ENCODE data around the gene COX6A2.

COX6A2 gene

DNA sequence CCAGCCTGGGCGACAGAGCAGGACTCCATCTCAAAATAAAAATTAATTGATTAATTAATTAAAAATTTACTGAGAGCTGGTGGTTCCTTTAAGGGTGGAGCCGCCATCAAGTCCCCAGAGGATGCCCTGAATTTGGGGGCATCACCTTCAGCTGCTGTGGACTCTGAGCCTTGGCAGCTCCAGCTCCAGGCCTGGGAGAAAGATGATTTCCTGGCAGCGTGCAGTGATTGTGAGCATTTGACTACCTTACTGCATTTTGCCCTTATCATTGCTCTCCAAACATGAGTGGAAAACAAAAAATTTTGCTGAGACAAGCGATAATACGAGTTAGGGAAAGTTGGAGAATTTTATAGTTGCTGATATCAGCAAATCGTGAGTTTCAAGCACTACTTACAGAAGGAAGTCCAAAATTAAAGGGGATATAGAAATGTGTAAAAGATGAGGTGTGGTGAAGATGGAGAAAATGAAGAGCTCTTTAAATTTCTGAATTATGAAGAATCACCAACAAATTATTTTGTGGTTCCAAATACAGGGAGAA lies 37.6 kb downstream of the COX6A2 start:
- DNase-seq (ENCODE audit: low read depth), result no peak
- TF ChIP-seq, protein P1, sequence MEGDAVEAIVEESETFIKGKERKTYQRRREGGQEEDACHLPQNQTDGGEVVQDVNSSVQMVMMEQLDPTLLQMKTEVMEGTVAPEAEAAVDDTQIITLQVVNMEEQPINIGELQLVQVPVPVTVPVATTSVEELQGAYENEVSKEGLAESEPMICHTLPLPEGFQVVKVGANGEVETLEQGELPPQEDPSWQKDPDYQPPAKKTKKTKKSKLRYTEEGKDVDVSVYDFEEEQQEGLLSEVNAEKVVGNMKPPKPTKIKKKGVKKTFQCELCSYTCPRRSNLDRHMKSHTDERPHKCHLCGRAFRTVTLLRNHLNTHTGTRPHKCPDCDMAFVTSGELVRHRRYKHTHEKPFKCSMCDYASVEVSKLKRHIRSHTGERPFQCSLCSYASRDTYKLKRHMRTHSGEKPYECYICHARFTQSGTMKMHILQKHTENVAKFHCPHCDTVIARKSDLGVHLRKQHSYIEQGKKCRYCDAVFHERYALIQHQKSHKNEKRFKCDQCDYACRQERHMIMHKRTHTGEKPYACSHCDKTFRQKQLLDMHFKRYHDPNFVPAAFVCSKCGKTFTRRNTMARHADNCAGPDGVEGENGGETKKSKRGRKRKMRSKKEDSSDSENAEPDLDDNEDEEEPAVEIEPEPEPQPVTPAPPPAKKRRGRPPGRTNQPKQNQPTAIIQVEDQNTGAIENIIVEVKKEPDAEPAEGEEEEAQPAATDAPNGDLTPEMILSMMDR (conservative IDR thresholded peaks at IDR 0.05; ENCODE audit: low read depth, low read length), result no peak
- no peak overlapping the region for H3K4me3 ChIP-seq (ENCODE audit: low read length)

GRCh38 chr16:31388535-31388934 lies 39.6 kb downstream of the COX6A2 start:
- TF ChIP-seq, protein P1 (conservative IDR thresholded peaks at IDR 0.05; ENCODE audit: low read depth, low read length), result no peak
- no peak overlapping the region for H3K4me3 ChIP-seq (ENCODE audit: low read length)
- DNase-seq (ENCODE audit: low read depth), result no peak

GRCh38 chr16:31386157-31386984 lies 41.8 kb downstream of the COX6A2 start:
- no peak for DNase-seq (ENCODE audit: low read depth)
- TF ChIP-seq, protein P1 (conservative IDR thresholded peaks at IDR 0.05; ENCODE audit: low read depth, low read length), result no peak
- no peak overlapping the region for H3K4me3 ChIP-seq (ENCODE audit: low read length)

- TF ChIP-seq, protein P1 (conservative IDR thresholded peaks at IDR 0.05; ENCODE audit: low read depth, low read length), result no peak
- no peak overlapping the region for H3K4me3 ChIP-seq (ENCODE audit: low read length)
- no peak for DNase-seq (ENCODE audit: low read depth)
Observed at GRCh38 chr16:31385680-31386079, 42.5 kb downstream of the COX6A2 start.

GRCh38 chr16:31382485-31383161 lies 45.5 kb downstream of the COX6A2 start:
- no peak overlapping the region for H3K4me3 ChIP-seq (ENCODE audit: low read length)
- DNase-seq (ENCODE audit: low read depth), result no peak
- TF ChIP-seq, protein P1 (conservative IDR thresholded peaks at IDR 0.05; ENCODE audit: low read depth, low read length), result peak; percentile 85

DNA sequence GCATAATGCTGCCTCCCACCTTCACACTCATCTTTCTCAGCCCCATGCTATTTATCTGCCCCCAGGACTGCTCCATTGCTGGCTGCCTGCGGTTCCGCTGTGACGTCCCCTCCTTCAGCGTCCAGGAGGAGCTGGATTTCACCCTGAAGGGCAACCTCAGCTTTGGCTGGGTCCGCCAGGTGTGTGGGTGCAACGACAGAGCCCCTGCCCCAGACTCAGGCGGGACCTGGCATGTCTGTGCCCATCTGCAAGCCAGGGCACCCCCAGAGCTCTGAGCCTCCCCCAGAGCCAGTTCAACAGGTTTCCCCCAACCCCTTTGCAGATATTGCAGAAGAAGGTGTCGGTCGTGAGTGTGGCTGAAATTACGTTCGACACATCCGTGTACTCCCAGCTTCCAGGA lies 48.0 kb downstream of the COX6A2 start:
- no peak overlapping the region for H3K4me3 ChIP-seq (ENCODE audit: low read length)
- DNase-seq (ENCODE audit: low read depth), result no peak
- TF ChIP-seq, protein P1 (conservative IDR thresholded peaks at IDR 0.05; ENCODE audit: low read depth, low read length), result no peak
